Activated CD8-positive, alpha-beta memory T cell treated with anti-CD3 and anti-CD28 coated beads, Interleukin-2, amount 50 U/mL, for 1 hour (primary cell): Measurements from ENCODE around the gene C5.
"Not testable (repeated sequence)": the region's sequence is repeated elsewhere in the genome, so short reads cannot be mapped to it uniquely, and the experiment has no call there.

Experiments used
- DNase-seq: peaks from one replicate; pipeline ENCODE4 v3.0.0-alpha.2; 2020; ENCODE audit errors: extremely low read depth

The C5 gene

GRCh38 chr9:120979797-120980196 is 70.3 kb downstream of the C5 start:
- DNase-seq = no peak

- no peak for DNase-seq
These were observed 71.1 kb downstream of the C5 start for GRCh38 chr9:120978987-120979386.

GRCh38 chr9:120977321-120977720 is 72.8 kb downstream of the C5 start:
- no peak for DNase-seq

GRCh38 chr9:120974921-120975320 is 75.2 kb downstream of the C5 start:
- DNase-seq = no peak

GRCh38 chr9:120974181-120974580 is 75.9 kb downstream of the C5 start:
- no peak for DNase-seq

- DNase-seq = no peak
These were observed 78.1 kb downstream of the C5 start for GRCh38 chr9:120971938-120972337.

- not testable (repeated sequence) for DNase-seq
These were observed 78.6 kb downstream of the C5 start for GRCh38 chr9:120971471-120971870.

- DNase-seq = no peak
These were observed 79.8 kb downstream of the C5 start for GRCh38 chr9:120970244-120970643.

- DNase-seq = no peak
These were observed 84.1 kb downstream of the C5 start for GRCh38 chr9:120966013-120966369.

GRCh38 chr9:120965344-120966012 is 84.6 kb downstream of the C5 start:
- no peak for DNase-seq

- no peak for DNase-seq
These were observed 88.1 kb downstream of the C5 start for GRCh38 chr9:120961936-120962335.

- no peak for DNase-seq
These were observed 90.1 kb downstream of the C5 start for GRCh38 chr9:120960001-120960400.

- no peak for DNase-seq
These were observed 93.2 kb downstream of the C5 start for GRCh38 chr9:120956862-120957261.

GRCh38 chr9:120951960-120952618 is 98.0 kb downstream of the C5 start:
- DNase-seq = no peak

- DNase-seq = no peak
These were observed 99.4 kb downstream of the C5 start for GRCh38 chr9:120950421-120951388.

GRCh38 chr9:120949290-120949689 is 100.8 kb downstream of the C5 start:
- no peak for DNase-seq

GRCh38 chr9:120948824-120949223 is 101.3 kb downstream of the C5 start:
- no peak for DNase-seq

- DNase-seq = no peak
These were observed 102.9 kb downstream of the C5 start for GRCh38 chr9:120947222-120947621.

- no peak for DNase-seq
These were observed 103.8 kb downstream of the C5 start for GRCh38 chr9:120946259-120946658.

- no peak for DNase-seq
These were observed 105.1 kb downstream of the C5 start for GRCh38 chr9:120944948-120945347.

GRCh38 chr9:120944434-120944843 is 105.6 kb downstream of the C5 start:
- no peak for DNase-seq

- DNase-seq = no peak
These were observed 107.7 kb downstream of the C5 start for GRCh38 chr9:120942186-120943001.
